ENCODE data around the gene CSN2.

- TF ChIP-seq CTCF (conservative IDR thresholded peaks at IDR 0.05; ENCODE audit: low read depth, low read length) (no peak), EZH2 (IDR thresholded peaks at IDR 0.05; ENCODE audit: low read length, unreplicated experiment) (no peak), EZH2phosphoT487 (IDR thresholded peaks at IDR 0.05; ENCODE audit: borderline replicate concordance, low read length) (no peak)
Measured at GRCh38 chr4:69910016-69910782, 55.3 kb downstream of the CSN2 start.
